Measurements from ENCODE around the gene MYEF2. TPM values are rescaled to one million over a fixed set of nuclear protein-coding genes. Genes with fewer than 3 reads are reported as not detected.

Gene MYEF2
- total RNA-seq, 1 experiment from 2014 or later: 111 TPM

DNA sequence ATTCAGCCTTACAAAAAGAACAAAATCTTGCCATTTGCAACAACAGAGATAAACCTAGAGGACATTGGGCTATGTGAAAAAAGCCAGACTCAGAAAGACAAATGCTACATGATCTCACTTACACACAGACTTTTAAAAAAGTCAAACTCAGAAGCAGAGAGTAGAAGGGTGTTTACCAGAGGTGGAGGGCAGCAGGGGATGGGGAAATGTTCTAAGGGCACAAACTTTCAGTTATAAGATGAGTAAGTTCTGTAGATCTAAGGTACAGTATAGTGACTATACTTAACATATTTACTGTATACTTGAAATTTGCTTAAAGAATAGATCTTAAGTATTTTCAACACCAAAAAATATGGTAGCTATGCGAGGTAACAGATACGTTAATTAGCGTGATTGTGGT, 3.0 kb downstream of the MYEF2 start (continued):
- TF ChIP-seq, protein P1, sequence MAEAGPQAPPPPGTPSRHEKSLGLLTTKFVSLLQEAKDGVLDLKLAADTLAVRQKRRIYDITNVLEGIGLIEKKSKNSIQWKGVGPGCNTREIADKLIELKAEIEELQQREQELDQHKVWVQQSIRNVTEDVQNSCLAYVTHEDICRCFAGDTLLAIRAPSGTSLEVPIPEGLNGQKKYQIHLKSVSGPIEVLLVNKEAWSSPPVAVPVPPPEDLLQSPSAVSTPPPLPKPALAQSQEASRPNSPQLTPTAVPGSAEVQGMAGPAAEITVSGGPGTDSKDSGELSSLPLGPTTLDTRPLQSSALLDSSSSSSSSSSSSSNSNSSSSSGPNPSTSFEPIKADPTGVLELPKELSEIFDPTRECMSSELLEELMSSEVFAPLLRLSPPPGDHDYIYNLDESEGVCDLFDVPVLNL (CRISPR knock-in tag; IDR thresholded peaks at IDR 0.05; ENCODE audit: borderline replicate concordance, low read depth): no peak
- TF ChIP-seq, protein P2, sequence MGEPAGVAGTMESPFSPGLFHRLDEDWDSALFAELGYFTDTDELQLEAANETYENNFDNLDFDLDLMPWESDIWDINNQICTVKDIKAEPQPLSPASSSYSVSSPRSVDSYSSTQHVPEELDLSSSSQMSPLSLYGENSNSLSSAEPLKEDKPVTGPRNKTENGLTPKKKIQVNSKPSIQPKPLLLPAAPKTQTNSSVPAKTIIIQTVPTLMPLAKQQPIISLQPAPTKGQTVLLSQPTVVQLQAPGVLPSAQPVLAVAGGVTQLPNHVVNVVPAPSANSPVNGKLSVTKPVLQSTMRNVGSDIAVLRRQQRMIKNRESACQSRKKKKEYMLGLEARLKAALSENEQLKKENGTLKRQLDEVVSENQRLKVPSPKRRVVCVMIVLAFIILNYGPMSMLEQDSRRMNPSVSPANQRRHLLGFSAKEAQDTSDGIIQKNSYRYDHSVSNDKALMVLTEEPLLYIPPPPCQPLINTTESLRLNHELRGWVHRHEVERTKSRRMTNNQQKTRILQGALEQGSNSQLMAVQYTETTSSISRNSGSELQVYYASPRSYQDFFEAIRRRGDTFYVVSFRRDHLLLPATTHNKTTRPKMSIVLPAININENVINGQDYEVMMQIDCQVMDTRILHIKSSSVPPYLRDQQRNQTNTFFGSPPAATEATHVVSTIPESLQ (CRISPR knock-in tag; IDR thresholded peaks at IDR 0.05): no peak
- no peak for TF ChIP-seq OVOL2 (CRISPR knock-in tag; IDR thresholded peaks at IDR 0.05; ENCODE audit: borderline replicate concordance)
- no peak for TF ChIP-seq GTF2I (CRISPR knock-in tag; conservative IDR thresholded peaks at IDR 0.05)
- TF ChIP-seq RELA (CRISPR knock-in tag; IDR thresholded peaks at IDR 0.05; ENCODE audit: borderline replicate concordance): no peak
- TF ChIP-seq ESRRA (CRISPR knock-in tag; IDR thresholded peaks at IDR 0.05; ENCODE audit: borderline replicate concordance): no peak
- TF ChIP-seq, protein P3, sequence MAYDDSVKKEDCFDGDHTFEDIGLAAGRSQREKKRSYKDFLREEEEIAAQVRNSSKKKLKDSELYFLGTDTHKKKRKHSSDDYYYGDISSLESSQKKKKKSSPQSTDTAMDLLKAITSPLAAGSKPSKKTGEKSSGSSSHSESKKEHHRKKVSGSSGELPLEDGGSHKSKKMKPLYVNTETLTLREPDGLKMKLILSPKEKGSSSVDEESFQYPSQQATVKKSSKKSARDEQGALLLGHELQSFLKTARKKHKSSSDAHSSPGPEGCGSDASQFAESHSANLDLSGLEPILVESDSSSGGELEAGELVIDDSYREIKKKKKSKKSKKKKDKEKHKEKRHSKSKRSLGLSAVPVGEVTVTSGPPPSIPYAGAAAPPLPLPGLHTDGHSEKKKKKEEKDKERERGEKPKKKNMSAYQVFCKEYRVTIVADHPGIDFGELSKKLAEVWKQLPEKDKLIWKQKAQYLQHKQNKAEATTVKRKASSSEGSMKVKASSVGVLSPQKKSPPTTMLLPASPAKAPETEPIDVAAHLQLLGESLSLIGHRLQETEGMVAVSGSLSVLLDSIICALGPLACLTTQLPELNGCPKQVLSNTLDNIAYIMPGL (CRISPR knock-in tag; IDR thresholded peaks at IDR 0.05): no peak
- TF ChIP-seq SMAD4 (CRISPR knock-in tag; IDR thresholded peaks at IDR 0.05): no peak
- no peak for TF ChIP-seq ZNF671 (CRISPR knock-in tag; IDR thresholded peaks at IDR 0.05)

DNA sequence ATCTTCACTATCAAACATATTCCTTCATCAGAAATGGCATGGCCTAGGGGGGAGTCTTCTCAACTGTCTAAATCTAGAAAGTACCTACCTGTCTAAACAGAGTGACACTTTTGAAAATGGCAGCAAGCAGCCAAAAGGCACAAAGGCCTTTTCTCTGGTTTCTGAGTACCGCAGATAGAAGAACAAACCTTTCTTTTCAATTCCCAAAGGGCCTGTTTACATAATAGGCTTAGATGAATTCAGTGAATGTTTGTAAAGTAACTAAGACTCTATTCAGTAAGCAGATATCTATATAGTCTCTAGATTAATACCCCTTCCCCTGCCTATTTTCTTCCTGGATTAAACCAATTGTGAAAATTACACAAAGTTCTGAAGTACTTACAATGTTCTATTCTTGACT, 7.1 kb downstream of the MYEF2 start:
- H3K27ac Mint-ChIP-seq: no peak overlapping the region; the same call in 1 of the 2 replicates
- H3K4me1 Mint-ChIP-seq: peaks cover 54% of the 10 kb centered on the region
- no peaks in the 10 kb centered on the region for H3K9me3 Mint-ChIP-seq
- H3K4me3 Mint-ChIP-seq: no peak overlapping the region
- ATAC-seq (no peak), DNase-seq (ENCODE audit: low spot score) (no peak)
- H3K36me3 Mint-ChIP-seq: peaks cover 21% of the 10 kb centered on the region
- ChIA-PET CTCF (interaction anchor here (1.0 kb wide), 1 partner anchor 10 kb away, joined by 4 read pairs; no protein-coding TSS in a partner anchor), POLR2A (no interaction called here)
- TF ChIP-seq SP1 (CRISPR knock-in tag; conservative IDR thresholded peaks at IDR 0.05): no peak
- TF ChIP-seq, protein P4, sequence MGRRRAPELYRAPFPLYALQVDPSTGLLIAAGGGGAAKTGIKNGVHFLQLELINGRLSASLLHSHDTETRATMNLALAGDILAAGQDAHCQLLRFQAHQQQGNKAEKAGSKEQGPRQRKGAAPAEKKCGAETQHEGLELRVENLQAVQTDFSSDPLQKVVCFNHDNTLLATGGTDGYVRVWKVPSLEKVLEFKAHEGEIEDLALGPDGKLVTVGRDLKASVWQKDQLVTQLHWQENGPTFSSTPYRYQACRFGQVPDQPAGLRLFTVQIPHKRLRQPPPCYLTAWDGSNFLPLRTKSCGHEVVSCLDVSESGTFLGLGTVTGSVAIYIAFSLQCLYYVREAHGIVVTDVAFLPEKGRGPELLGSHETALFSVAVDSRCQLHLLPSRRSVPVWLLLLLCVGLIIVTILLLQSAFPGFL (CRISPR knock-in tag; IDR thresholded peaks at IDR 0.05; ENCODE audit: borderline replicate concordance): no peak
- TF ChIP-seq ZNF532 (CRISPR knock-in tag; IDR thresholded peaks at IDR 0.05; ENCODE audit: borderline replicate concordance): no peak
- TF ChIP-seq, protein P5, sequence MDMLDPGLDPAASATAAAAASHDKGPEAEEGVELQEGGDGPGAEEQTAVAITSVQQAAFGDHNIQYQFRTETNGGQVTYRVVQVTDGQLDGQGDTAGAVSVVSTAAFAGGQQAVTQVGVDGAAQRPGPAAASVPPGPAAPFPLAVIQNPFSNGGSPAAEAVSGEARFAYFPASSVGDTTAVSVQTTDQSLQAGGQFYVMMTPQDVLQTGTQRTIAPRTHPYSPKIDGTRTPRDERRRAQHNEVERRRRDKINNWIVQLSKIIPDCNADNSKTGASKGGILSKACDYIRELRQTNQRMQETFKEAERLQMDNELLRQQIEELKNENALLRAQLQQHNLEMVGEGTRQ (CRISPR knock-in tag; IDR thresholded peaks at IDR 0.05): no peak
- H3K27me3 Mint-ChIP-seq (ENCODE audit: low read depth): no peaks in the 10 kb centered on the region

Data from WTC11 (cell line).